Activated T-helper 2 cell treated with anti-CD3 and anti-CD28 coated beads, Interferon-gamma antibody, Interleukin-2, Interleukin-4, amounts not matched to agents 10 μg/mL and 5 μg/mL and 100 μg/mL, durations not matched to agents 14 hours and 24 hours and 36 hours (primary cell): ENCODE data around the gene CMPK2. TPM values are rescaled to one million over a fixed set of nuclear protein-coding genes. Genes with fewer than 3 reads are reported as not detected.
"Not testable (repeated sequence)": the region's sequence is repeated elsewhere in the genome, so short reads cannot be mapped to it uniquely, and the experiment has no call there.

Experiments used
- DNase-seq: peaks from one replicate; pipeline ENCODE4 v3.0.0; 2021; ENCODE audit warnings: low spot score
- H3K27ac Mint-ChIP-seq: one replicate; pipeline ENCODE4 v1.8.0; 2021; ENCODE audit warnings: mixed read lengths
- H3K27me3 Mint-ChIP-seq: one replicate; pipeline ENCODE4 v1.8.0; 2021; ENCODE audit warnings: low read depth, mixed read lengths
- H3K36me3 Mint-ChIP-seq: one replicate; pipeline ENCODE4 v1.8.0; 2021; ENCODE audit warnings: low read depth, mixed read lengths
- H3K4me1 Mint-ChIP-seq: one replicate; pipeline ENCODE4 v1.8.0; 2021; ENCODE audit warnings: low read depth, mixed read lengths
- H3K4me3 Mint-ChIP-seq: one replicate; pipeline ENCODE4 v1.8.0; 2021; ENCODE audit warnings: low read depth, mild to moderate bottlenecking, moderate library complexity, mixed read lengths
- H3K9me3 Mint-ChIP-seq: one replicate; pipeline ENCODE4 v1.8.0; 2021; ENCODE audit warnings: mixed read lengths
- intact Hi-C: fragments of 100-400 bp; cut with micrococcal nuclease; formaldehyde crosslinking; loops from one replicate; pipeline ENCODE4 v1.15.1; 2023
- total RNA-seq: library from RNA; stranded (reverse); gene quantifications from 2 replicates; pipeline ENCODE4 v1.2.3, GENCODE V29; 2022

The CMPK2 gene, protein sequence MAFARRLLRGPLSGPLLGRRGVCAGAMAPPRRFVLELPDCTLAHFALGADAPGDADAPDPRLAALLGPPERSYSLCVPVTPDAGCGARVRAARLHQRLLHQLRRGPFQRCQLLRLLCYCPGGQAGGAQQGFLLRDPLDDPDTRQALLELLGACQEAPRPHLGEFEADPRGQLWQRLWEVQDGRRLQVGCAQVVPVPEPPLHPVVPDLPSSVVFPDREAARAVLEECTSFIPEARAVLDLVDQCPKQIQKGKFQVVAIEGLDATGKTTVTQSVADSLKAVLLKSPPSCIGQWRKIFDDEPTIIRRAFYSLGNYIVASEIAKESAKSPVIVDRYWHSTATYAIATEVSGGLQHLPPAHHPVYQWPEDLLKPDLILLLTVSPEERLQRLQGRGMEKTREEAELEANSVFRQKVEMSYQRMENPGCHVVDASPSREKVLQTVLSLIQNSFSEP
- total RNA-seq, result 2.8 and 2.9 TPM in 2 replicates

- Mint-ChIP-seq H3K27ac (peak within 1 kb of the TSS; percentile 90), H3K4me3 (peak within 1 kb of the TSS; percentile 95), H3K27me3 (no peaks in the 10 kb centered on the region), H3K9me3 (peaks cover 14% of the 10 kb centered on the region), H3K36me3 (peaks cover 40% of the 10 kb centered on the region), H3K4me1 (peaks cover 40% of the 10 kb centered on the region)
- peak; percentile 92 for DNase-seq
- intact Hi-C loops, result loop anchor here (1.0 to 2.0 kb wide), 3 partner anchors 12 to 39 kb away; partner anchors contain the start of gene RSAD2
Observed at GRCh38 chr2:6865346-6866274, at the start of gene CMPK2. Gene CMPK2, minus strand, starts transcription at chr2:6865907. Its CDS starts 211 bp downstream, at chr2:6865696.

DNA sequence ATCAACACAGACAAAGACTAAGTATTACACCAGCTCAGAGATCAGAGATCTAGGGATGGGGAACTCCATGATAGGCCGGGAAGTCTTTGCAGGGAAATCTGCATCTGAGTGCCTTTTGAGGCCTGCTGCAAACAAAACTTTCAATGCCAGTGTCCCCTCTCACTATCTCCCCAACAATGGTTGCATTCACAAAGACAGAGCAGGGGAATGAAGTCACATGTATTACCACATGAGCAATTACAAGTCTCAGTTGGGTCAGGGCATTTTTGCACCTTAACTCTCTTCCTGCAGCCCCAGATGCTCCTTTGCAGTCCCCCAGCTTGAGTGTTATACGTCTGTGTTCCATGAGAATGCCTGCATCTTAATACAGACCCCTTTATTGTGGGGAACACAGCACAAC lies 49.7 kb upstream of the CMPK2 start:
- Mint-ChIP-seq H3K4me3 (no peak overlapping the region), H3K9me3 (no peaks in the 10 kb centered on the region), H3K4me1 (peaks cover 62% of the 10 kb centered on the region), H3K36me3 (peaks cover 54% of the 10 kb centered on the region), H3K27me3 (peaks cover 2% of the 10 kb centered on the region), H3K27ac (no peak overlapping the region)
- DNase-seq, result no peak
- intact Hi-C loops, result loop anchor here (1.0 to 5.0 kb wide), 2 partner anchors 18 to 97 kb away; no protein-coding TSS in a partner anchor

- Mint-ChIP-seq H3K27me3 (peaks cover 2% of the 10 kb centered on the region), H3K27ac (peak overlapping the region; percentile 64), H3K36me3 (peaks cover 52% of the 10 kb centered on the region), H3K4me3 (no peak overlapping the region), H3K4me1 (peaks cover 63% of the 10 kb centered on the region), H3K9me3 (no peaks in the 10 kb centered on the region)
- intact Hi-C loops, result loop anchor here (1.0 to 5.0 kb wide), 2 partner anchors 18 to 97 kb away; no protein-coding TSS in a partner anchor
- no peak for DNase-seq
Observed at GRCh38 chr2:6914828-6915227, 49.1 kb upstream of the CMPK2 start.

DNA sequence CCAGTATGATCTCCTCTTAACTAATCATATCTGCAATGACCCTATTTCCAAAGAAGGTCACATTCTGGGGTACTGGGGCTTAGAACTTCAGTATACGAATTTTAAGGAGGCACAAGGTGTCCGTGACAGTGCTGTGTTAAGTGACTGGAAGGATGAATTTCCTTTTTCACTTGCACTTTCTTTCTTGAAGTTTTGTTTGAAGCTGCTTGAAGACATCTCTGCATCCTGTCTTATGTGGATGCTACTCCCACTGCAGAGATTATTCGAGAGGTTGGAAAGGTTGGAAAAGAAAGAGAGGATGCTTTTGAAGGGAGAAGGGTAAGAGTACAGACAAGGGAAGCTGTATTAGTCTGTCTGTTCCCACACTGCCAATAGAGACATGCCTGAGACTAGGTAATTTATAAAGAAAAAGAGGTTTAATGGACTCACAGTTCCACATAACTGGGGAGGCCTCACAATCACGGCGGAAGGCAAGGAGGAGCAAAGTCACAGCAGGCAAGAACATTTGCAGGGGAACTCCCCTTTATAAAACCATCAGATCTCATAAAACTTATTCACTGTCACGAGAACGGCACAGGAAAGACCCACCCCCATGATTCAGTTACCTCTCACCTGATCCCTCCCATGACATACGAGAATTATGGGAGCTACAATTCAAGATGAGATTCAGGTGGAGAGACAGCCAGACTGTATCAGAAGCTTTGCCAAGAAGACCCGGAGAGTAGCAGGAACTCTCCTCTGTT lies 47.9 kb upstream of the CMPK2 start:
- Mint-ChIP-seq H3K4me3 (peak overlapping the region; percentile 58), H3K36me3 (peaks cover 50% of the 10 kb centered on the region), H3K4me1 (peaks cover 65% of the 10 kb centered on the region), H3K27ac (peak overlapping the region; percentile 81), H3K9me3 (peaks cover 6% of the 10 kb centered on the region), H3K27me3 (peaks cover 2% of the 10 kb centered on the region)
- no peak for DNase-seq
- intact Hi-C loops, result no loop called here

DNA sequence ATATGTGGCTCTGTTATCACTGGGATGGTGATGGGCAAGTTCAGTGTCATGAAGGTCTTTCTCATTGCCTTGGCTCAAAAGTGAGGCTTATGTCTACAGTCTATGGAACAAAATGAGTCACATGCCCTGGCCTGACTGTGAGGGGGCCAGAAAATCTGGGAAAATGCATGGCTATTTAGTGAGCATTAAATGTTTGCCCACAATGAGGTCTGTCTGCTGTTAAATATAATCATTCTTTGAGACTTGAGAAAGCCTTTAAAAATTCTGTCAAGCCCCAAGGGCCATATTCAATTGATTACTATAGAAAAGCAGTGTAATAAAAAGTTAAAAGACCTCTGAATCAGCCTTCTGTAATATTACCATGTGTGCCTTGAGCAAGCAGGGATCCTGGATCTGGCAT lies 46.0 kb upstream of the CMPK2 start:
- Mint-ChIP-seq H3K9me3 (peaks cover 24% of the 10 kb centered on the region), H3K27ac (peak overlapping the region; percentile 18), H3K4me1 (peaks cover 83% of the 10 kb centered on the region), H3K27me3 (peaks cover 2% of the 10 kb centered on the region), H3K36me3 (peaks cover 69% of the 10 kb centered on the region), H3K4me3 (peak overlapping the region; percentile 3)
- intact Hi-C loops, result no loop called here
- no peak for DNase-seq

- Mint-ChIP-seq H3K27ac (peak overlapping the region; percentile 82), H3K4me3 (peak overlapping the region; percentile 44), H3K36me3 (peaks cover 81% of the 10 kb centered on the region), H3K4me1 (peaks cover 74% of the 10 kb centered on the region), H3K9me3 (peaks cover 27% of the 10 kb centered on the region), H3K27me3 (no peaks in the 10 kb centered on the region)
- peak; percentile 61 for DNase-seq
- intact Hi-C loops, result loop anchor here (1.0 to 5.0 kb wide), 3 partner anchors 29 to 82 kb away; no protein-coding TSS in a partner anchor
Observed at GRCh38 chr2:6909431-6910385, 44.0 kb upstream of the CMPK2 start.

DNA sequence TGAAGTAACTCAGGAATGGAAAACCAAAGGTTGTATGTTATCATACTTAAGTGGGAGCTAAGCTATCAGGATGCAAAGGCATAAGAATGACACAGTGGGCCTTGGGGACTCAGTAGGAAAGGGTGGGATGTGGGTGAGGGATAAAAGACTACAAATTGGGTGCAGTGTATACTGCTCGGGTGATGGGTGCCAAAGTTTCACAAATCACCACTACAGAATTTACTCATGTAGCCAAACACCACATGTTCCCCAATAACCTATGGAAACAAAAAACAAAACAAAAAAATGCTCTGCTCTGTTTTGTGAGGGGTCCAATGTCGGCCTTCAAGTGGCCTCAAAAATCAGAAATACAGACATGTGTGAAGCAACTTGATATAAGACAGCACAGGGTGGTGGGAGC lies 42.6 kb upstream of the CMPK2 start:
- H3K36me3 Mint-ChIP-seq, result peaks cover 82% of the 10 kb centered on the region
- no peak overlapping the region for H3K4me3 Mint-ChIP-seq
- H3K27me3 Mint-ChIP-seq, result no peaks in the 10 kb centered on the region
- intact Hi-C loops, result loop anchor here (2.0 to 5.0 kb wide), 2 partner anchors 27 to 81 kb away; no protein-coding TSS in a partner anchor
- DNase-seq, result no peak
- H3K9me3 Mint-ChIP-seq, result peaks cover 34% of the 10 kb centered on the region
- peaks cover 64% of the 10 kb centered on the region for H3K4me1 Mint-ChIP-seq
- H3K27ac Mint-ChIP-seq, result peak overlapping the region; percentile 82

DNA sequence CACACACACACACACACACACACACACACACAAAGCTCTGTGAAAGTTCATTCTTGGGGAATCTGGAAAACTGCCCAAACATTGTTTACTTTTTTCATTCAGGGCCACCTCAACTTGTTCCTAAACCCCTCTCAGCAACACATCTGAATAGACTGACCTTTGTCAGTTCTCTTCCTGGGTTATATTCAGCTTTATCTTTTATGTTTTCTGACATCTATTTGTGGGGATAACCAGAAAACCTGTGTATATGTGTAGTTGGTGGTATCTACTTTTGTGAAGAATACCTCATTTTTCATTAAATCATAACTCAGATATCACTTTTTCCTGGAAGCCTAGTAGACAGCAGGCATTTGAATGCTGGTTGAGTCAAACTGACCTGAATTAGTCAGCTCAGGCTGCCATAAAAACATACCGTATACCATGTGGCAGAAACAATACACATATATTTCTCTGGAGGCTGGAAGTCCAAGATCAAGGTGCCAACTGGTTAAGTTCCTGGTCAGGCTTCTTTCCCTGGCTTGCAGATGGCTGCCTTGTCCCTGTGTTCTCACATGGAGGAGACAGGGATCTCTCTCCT lies 40.5 kb upstream of the CMPK2 start:
- Mint-ChIP-seq H3K36me3 (peaks cover 86% of the 10 kb centered on the region), H3K4me3 (no peak overlapping the region), H3K9me3 (peaks cover 55% of the 10 kb centered on the region), H3K27ac (peak overlapping the region; percentile 76), H3K4me1 (peaks cover 49% of the 10 kb centered on the region), H3K27me3 (no peaks in the 10 kb centered on the region)
- no peak for DNase-seq
- intact Hi-C loops, result loop anchor here (1.0 to 5.0 kb wide), 2 partner anchors 9 to 79 kb away; no protein-coding TSS in a partner anchor

DNA sequence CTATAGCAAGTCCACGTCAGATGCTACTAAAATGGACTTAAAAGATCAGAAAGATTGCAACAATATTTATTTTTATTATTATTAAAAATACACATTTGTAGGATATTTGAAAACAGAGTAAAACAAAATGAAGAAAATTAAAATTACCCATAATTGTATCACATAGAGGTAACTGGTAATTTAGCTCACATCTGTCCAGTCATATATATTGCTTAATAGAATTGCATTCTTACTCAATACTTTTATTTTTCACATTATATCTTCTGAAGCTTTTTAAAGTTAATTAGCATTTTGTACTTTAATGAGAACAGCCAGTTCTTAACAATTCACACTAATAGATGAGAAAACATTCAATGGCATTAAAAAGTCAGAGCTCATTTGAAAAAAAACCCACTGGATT lies 40.0 kb upstream of the CMPK2 start:
- peaks cover 61% of the 10 kb centered on the region for H3K9me3 Mint-ChIP-seq
- H3K27me3 Mint-ChIP-seq, result no peaks in the 10 kb centered on the region
- no peak overlapping the region for H3K4me3 Mint-ChIP-seq
- peak overlapping the region; percentile 76 for H3K27ac Mint-ChIP-seq
- peaks cover 88% of the 10 kb centered on the region for H3K36me3 Mint-ChIP-seq
- intact Hi-C loops, result loop anchor here (1.0 to 5.0 kb wide), 2 partner anchors 8 to 78 kb away; no protein-coding TSS in a partner anchor
- DNase-seq, result no peak
- H3K4me1 Mint-ChIP-seq, result peaks cover 44% of the 10 kb centered on the region

GRCh38 chr2:6902581-6902980 lies 36.9 kb upstream of the CMPK2 start:
- Mint-ChIP-seq H3K4me1 (peaks cover 16% of the 10 kb centered on the region), H3K36me3 (peaks cover 80% of the 10 kb centered on the region), H3K9me3 (peaks cover 52% of the 10 kb centered on the region)
- intact Hi-C loops, H3K4me3 Mint-ChIP-seq, DNase-seq, H3K27ac Mint-ChIP-seq, H3K27me3 Mint-ChIP-seq: not testable (repeated sequence)
